ENCODE measurements around the gene SCG3.

The SCG3 gene

GRCh38 chr15:51678096-51678495 lies 3.2 kb upstream of the SCG3 start:
- Histone ChIP-seq H3K4me3 (ENCODE audit: low read length in 2 of 2) (no peak overlapping the region), H2BK5ac (ENCODE audit: low read length) (no peak overlapping the region), H3K36me3 (replicated peaks in 1 of 2; ENCODE audit: control insufficient read depth in 2 of 2, insufficient read depth in 2 of 2, low read length in 2 of 2) (no peaks in the 10 kb centered on the region), H2BK12ac (ENCODE audit: low read length) (no peak overlapping the region), H3K4me2 (ENCODE audit: insufficient read depth, low read length, poor library complexity, severe bottlenecking) (no peak overlapping the region), H4K91ac (ENCODE audit: low read depth, low read length, poor library complexity) (no peak overlapping the region), H3K27ac (replicated peaks; ENCODE audit: low read length) (no peak overlapping the region), H3K14ac (ENCODE audit: low read length) (no peak overlapping the region), H4K8ac (ENCODE audit: low read depth, low read length) (no peak overlapping the region), H3K9me3 (replicated peaks in 1 of 2; ENCODE audit: control insufficient read depth in 2 of 2, insufficient read depth in 1 of 2, low read depth in 1 of 2, low read length in 2 of 2) (no peaks in the 10 kb centered on the region), H3K79me1 (ENCODE audit: low read depth, low read length) (no peaks in the 10 kb centered on the region), H3K18ac (ENCODE audit: low read length) (no peak overlapping the region), H3K9ac (ENCODE audit: low read depth, low read length, poor library complexity) (no peak overlapping the region), H2BK15ac (ENCODE audit: low read length) (no peak overlapping the region), H3K23ac (ENCODE audit: low read depth, low read length, poor library complexity) (no peak overlapping the region), H3K4me1 (ENCODE audit: control insufficient read depth in 2 of 2, insufficient read depth in 1 of 2, low read depth in 1 of 2, low read length in 2 of 2) (peaks cover 0 to 5% of the 10 kb centered on the region in 2 donors), H2AK5ac (ENCODE audit: low read depth, low read length) (no peak overlapping the region), H3K27me3 (ENCODE audit: control insufficient read depth in 3 of 3, insufficient read depth in 3 of 3, low read depth in 1 of 3, low read length in 3 of 3) (peaks cover 0 to 8% (median 2%) of the 10 kb centered on the region in 3 experiments), H2BK120ac (ENCODE audit: low read depth, low read length) (no peak overlapping the region), H2AFZ (ENCODE audit: low read length) (no peak overlapping the region), H3K4ac (ENCODE audit: low read length) (no peak overlapping the region)
- DNase-seq (ENCODE audit: low spot score), result no peak
- no CpG with 5 or more reads among the region's 2 CpGs for WGBS, 2 donors (ENCODE audit: extremely low coverage in 2 of 2, insufficient read length in 2 of 2, insufficient replicate concordance in 1 of 2)

DNA sequence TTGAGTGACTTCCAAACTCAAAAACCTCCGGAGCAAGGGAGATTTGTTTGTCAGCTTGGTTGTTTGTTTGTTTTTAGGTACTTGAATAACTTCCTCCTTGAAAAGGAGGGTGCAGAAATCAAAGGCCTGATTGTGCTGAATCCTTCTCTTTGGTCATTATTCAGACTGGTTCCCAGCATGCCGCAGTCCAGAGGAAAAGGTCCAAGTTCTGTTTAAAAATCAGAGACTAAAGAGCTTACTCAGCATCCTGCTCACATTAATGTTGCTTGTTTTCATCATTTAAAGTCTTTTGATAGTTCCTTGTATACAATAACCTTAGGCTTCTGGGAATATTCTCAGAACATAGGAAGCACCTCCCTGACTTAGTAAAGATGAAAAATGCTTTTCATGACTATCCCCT lies 982 bp upstream of the SCG3 start:
- Histone ChIP-seq H2BK5ac (ENCODE audit: low read length) (no peak overlapping the region), H3K36me3 (replicated peaks in 1 of 2; ENCODE audit: control insufficient read depth in 2 of 2, insufficient read depth in 2 of 2, low read length in 2 of 2) (no peaks in the 10 kb centered on the region), H3K79me1 (ENCODE audit: low read depth, low read length) (no peaks in the 10 kb centered on the region), H3K9ac (ENCODE audit: low read depth, low read length, poor library complexity) (no peak overlapping the region), H3K18ac (ENCODE audit: low read length) (no peak overlapping the region), H2AFZ (ENCODE audit: low read length) (peak overlapping the region; percentile 88), H3K4ac (ENCODE audit: low read length) (no peak overlapping the region), H2AK5ac (ENCODE audit: low read depth, low read length) (no peak overlapping the region), H3K4me3 (ENCODE audit: low read length in 2 of 2) (no peak overlapping the region), H3K27me3 (ENCODE audit: control insufficient read depth in 3 of 3, insufficient read depth in 3 of 3, low read depth in 1 of 3, low read length in 3 of 3) (peaks cover 0 to 7% (median 2%) of the 10 kb centered on the region in 3 experiments), H3K23ac (ENCODE audit: low read depth, low read length, poor library complexity) (no peak overlapping the region), H3K27ac (replicated peaks; ENCODE audit: low read length) (no peak overlapping the region), H2BK12ac (ENCODE audit: low read length) (no peak overlapping the region), H3K14ac (ENCODE audit: low read length) (no peak overlapping the region), H3K9me3 (replicated peaks in 1 of 2; ENCODE audit: control insufficient read depth in 2 of 2, insufficient read depth in 1 of 2, low read depth in 1 of 2, low read length in 2 of 2) (no peaks in the 10 kb centered on the region), H4K8ac (ENCODE audit: low read depth, low read length) (no peak overlapping the region), H4K91ac (ENCODE audit: low read depth, low read length, poor library complexity) (no peak overlapping the region), H2BK120ac (ENCODE audit: low read depth, low read length) (no peak overlapping the region), H2BK15ac (ENCODE audit: low read length) (no peak overlapping the region), H3K4me2 (ENCODE audit: insufficient read depth, low read length, poor library complexity, severe bottlenecking) (no peak overlapping the region), H3K4me1 (ENCODE audit: control insufficient read depth in 2 of 2, insufficient read depth in 1 of 2, low read depth in 1 of 2, low read length in 2 of 2) (peaks cover 0 to 5% of the 10 kb centered on the region in 2 donors)
- no peak for DNase-seq (ENCODE audit: low spot score)
- no CpG with 5 or more reads among the region's 2 CpGs for WGBS, 2 donors (ENCODE audit: extremely low coverage in 2 of 2, insufficient read length in 2 of 2, insufficient replicate concordance in 1 of 2)

- Histone ChIP-seq H3K27me3 (ENCODE audit: control insufficient read depth in 3 of 3, insufficient read depth in 3 of 3, low read depth in 1 of 3, low read length in 3 of 3) (no peaks in the 10 kb centered on the region), H3K79me1 (ENCODE audit: low read depth, low read length) (no peaks in the 10 kb centered on the region), H3K9ac (ENCODE audit: low read depth, low read length, poor library complexity) (no peak overlapping the region), H3K27ac (replicated peaks; ENCODE audit: low read length) (no peak overlapping the region), H4K8ac (ENCODE audit: low read depth, low read length) (no peak overlapping the region), H2BK12ac (ENCODE audit: low read length) (no peak overlapping the region), H3K4me2 (ENCODE audit: insufficient read depth, low read length, poor library complexity, severe bottlenecking) (no peak overlapping the region), H3K4me3 (ENCODE audit: low read length in 2 of 2) (no peak overlapping the region), H3K4me1 (ENCODE audit: control insufficient read depth in 2 of 2, insufficient read depth in 1 of 2, low read depth in 1 of 2, low read length in 2 of 2) (no peaks in the 10 kb centered on the region), H4K91ac (ENCODE audit: low read depth, low read length, poor library complexity) (no peak overlapping the region), H3K36me3 (replicated peaks in 1 of 2; ENCODE audit: control insufficient read depth in 2 of 2, insufficient read depth in 2 of 2, low read length in 2 of 2) (no peaks in the 10 kb centered on the region), H2AFZ (ENCODE audit: low read length) (no peak overlapping the region), H2BK15ac (ENCODE audit: low read length) (no peak overlapping the region), H2AK5ac (ENCODE audit: low read depth, low read length) (no peak overlapping the region), H2BK5ac (ENCODE audit: low read length) (no peak overlapping the region), H3K23ac (ENCODE audit: low read depth, low read length, poor library complexity) (no peak overlapping the region), H3K14ac (ENCODE audit: low read length) (no peak overlapping the region), H3K9me3 (replicated peaks in 1 of 2; ENCODE audit: control insufficient read depth in 2 of 2, insufficient read depth in 1 of 2, low read depth in 1 of 2, low read length in 2 of 2) (no peaks in the 10 kb centered on the region), H3K18ac (ENCODE audit: low read length) (no peak overlapping the region), H2BK120ac (ENCODE audit: low read depth, low read length) (no peak overlapping the region), H3K4ac (ENCODE audit: low read length) (no peak overlapping the region)
- DNase-seq (ENCODE audit: low spot score), result no peak
- no CpG with 5 or more reads among the region's 1 CpG for WGBS, 2 donors (ENCODE audit: extremely low coverage in 2 of 2, insufficient read length in 2 of 2, insufficient replicate concordance in 1 of 2)
Observed at GRCh38 chr15:51687565-51687964, 6.3 kb downstream of the SCG3 start.

DNA sequence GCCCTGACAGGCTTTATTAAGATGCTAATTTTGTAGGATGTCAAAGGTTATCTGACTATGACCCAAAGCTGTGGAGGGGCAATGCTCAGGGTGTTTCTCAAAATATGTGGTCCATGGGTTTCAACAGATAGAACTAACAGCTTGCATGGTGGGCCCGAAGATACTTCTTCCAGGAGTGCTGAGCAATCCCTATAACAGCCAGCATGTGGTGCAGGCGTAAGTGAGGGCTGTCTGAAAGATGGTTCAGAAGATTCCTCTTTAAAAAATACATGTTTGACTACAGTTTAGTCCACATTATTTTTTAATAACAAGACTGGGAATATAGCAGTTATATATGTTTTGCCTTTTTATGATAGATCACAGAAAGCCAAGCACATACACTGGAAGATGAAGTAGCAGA lies 7.6 kb downstream of the SCG3 start:
- Histone ChIP-seq H3K4ac (ENCODE audit: low read length) (no peak overlapping the region), H3K36me3 (replicated peaks in 1 of 2; ENCODE audit: control insufficient read depth in 2 of 2, insufficient read depth in 2 of 2, low read length in 2 of 2) (no peaks in the 10 kb centered on the region), H2AFZ (ENCODE audit: low read length) (no peak overlapping the region), H2BK15ac (ENCODE audit: low read length) (no peak overlapping the region), H4K8ac (ENCODE audit: low read depth, low read length) (no peak overlapping the region), H3K9me3 (replicated peaks in 1 of 2; ENCODE audit: control insufficient read depth in 2 of 2, insufficient read depth in 1 of 2, low read depth in 1 of 2, low read length in 2 of 2) (no peaks in the 10 kb centered on the region), H3K27ac (replicated peaks; ENCODE audit: low read length) (no peak overlapping the region), H4K91ac (ENCODE audit: low read depth, low read length, poor library complexity) (no peak overlapping the region), H2BK12ac (ENCODE audit: low read length) (no peak overlapping the region), H3K4me2 (ENCODE audit: insufficient read depth, low read length, poor library complexity, severe bottlenecking) (no peak overlapping the region), H2BK5ac (ENCODE audit: low read length) (no peak overlapping the region), H3K18ac (ENCODE audit: low read length) (no peak overlapping the region), H2BK120ac (ENCODE audit: low read depth, low read length) (no peak overlapping the region), H3K4me1 (ENCODE audit: control insufficient read depth in 2 of 2, insufficient read depth in 1 of 2, low read depth in 1 of 2, low read length in 2 of 2) (no peaks in the 10 kb centered on the region), H3K27me3 (ENCODE audit: control insufficient read depth in 3 of 3, insufficient read depth in 3 of 3, low read depth in 1 of 3, low read length in 3 of 3) (no peaks in the 10 kb centered on the region), H2AK5ac (ENCODE audit: low read depth, low read length) (no peak overlapping the region), H3K14ac (ENCODE audit: low read length) (no peak overlapping the region), H3K79me1 (ENCODE audit: low read depth, low read length) (no peaks in the 10 kb centered on the region), H3K9ac (ENCODE audit: low read depth, low read length, poor library complexity) (no peak overlapping the region), H3K23ac (ENCODE audit: low read depth, low read length, poor library complexity) (no peak overlapping the region), H3K4me3 (ENCODE audit: low read length in 2 of 2) (no peak overlapping the region)
- no peak for DNase-seq (ENCODE audit: low spot score)
- WGBS, 2 donors (ENCODE audit: extremely low coverage in 2 of 2, insufficient read length in 2 of 2, insufficient replicate concordance in 1 of 2), result no CpG with 5 or more reads among the region's 2 CpGs
